GM23248 (cell line): ENCODE data around the gene ZFAND3. TPM values are rescaled to one million over a fixed set of nuclear protein-coding genes. Genes with fewer than 3 reads are reported as not detected.

Source experiments
- DNase-seq: peaks from one replicate; pipeline ENCODE4 v3.0.0-alpha.2; 2015
- H2AFZ ChIP-seq: fragments of 200-600 bp; sonication (generic); 2 replicates; pipeline ENCODE4 v1.6.1; 2016; ENCODE audit warnings: antibody characterized with exemption
- H3F3A ChIP-seq: fragments of 200-600 bp; sonication (generic); 2 replicates; pipeline ENCODE4 v1.6.1; 2016; ENCODE audit warnings: mild to moderate bottlenecking, antibody characterized with exemption, mixed run types; ENCODE audit not compliant: insufficient read depth
- H3K27ac ChIP-seq: fragments of 200-600 bp; sonication (generic); 2 replicates; pipeline ENCODE4 v1.5.1; 2016; ENCODE audit warnings: mild to moderate bottlenecking
- H3K27me3 ChIP-seq: fragments of 200-600 bp; sonication (generic); replicated peaks from 2 replicates; pipeline ENCODE4 v1.6.1; 2016; ENCODE audit warnings: mild to moderate bottlenecking; ENCODE audit not compliant: insufficient read depth
- H3K36me3 ChIP-seq: fragments of 200-600 bp; sonication (generic); 2 replicates; pipeline ENCODE4 v1.6.1; 2016; ENCODE audit warnings: low read depth, mild to moderate bottlenecking
- H3K4me1 ChIP-seq: fragments of 200-600 bp; sonication (generic); 2 replicates; pipeline ENCODE4 v1.6.1; 2016; ENCODE audit warnings: mild to moderate bottlenecking; ENCODE audit not compliant: insufficient read depth
- H3K4me2 ChIP-seq: fragments of 200-600 bp; sonication (generic); one replicate; pipeline ENCODE4 v1.6.1; 2016; ENCODE audit warnings: mild to moderate bottlenecking; ENCODE audit not compliant: unreplicated experiment
- H3K4me3 ChIP-seq: fragments of 200-600 bp; sonication (generic); 2 replicates; pipeline ENCODE4 v1.5.1; 2016; ENCODE audit warnings: mild to moderate bottlenecking
- H3K79me2 ChIP-seq: fragments of 200-600 bp; sonication (generic); 2 replicates; pipeline ENCODE4 v1.6.1; 2016; ENCODE audit warnings: mild to moderate bottlenecking; ENCODE audit not compliant: insufficient read depth
- H3K9ac ChIP-seq: fragments of 200-600 bp; sonication (generic); 2 replicates; pipeline ENCODE4 v1.6.1; 2016; ENCODE audit warnings: mild to moderate bottlenecking
- H3K9me2 ChIP-seq: fragments of 200-600 bp; sonication (generic); 2 replicates; pipeline ENCODE4 v1.6.1; 2016; ENCODE audit warnings: mixed run types, mild to moderate bottlenecking, moderate library complexity; ENCODE audit not compliant: insufficient read depth
- H3K9me3 ChIP-seq: fragments of 200-600 bp; sonication (generic); one replicate; pipeline ENCODE4 v1.6.1; 2017; ENCODE audit warnings: low read depth
- H4K20me1 ChIP-seq: fragments of 200-600 bp; sonication (generic); 2 replicates; pipeline ENCODE4 v1.6.0; 2016; ENCODE audit not compliant: insufficient read depth
- EZH2 ChIP-seq: fragments of 200-600 bp; sonication (generic); IDR thresholded peaks from 2 replicates; pipeline ENCODE4 v1.6.1; 2018; ENCODE audit warnings: antibody characterized with exemption, mild to moderate bottlenecking; ENCODE audit not compliant: insufficient read depth, poor library complexity, severe bottlenecking
- EZH2phosphoT487 ChIP-seq: fragments of 200-600 bp; sonication (generic); IDR thresholded peaks from 2 replicates; pipeline ENCODE4 v1.6.1; 2018; ENCODE audit warnings: antibody characterized with exemption, moderate library complexity, mild to moderate bottlenecking, low read depth; ENCODE audit not compliant: insufficient read depth
- WGBS, 2 experiments: methylation state at CpG; one replicate each; pipeline ENCODE4 v1.1.6; 2015 to 2017; ENCODE audit warnings: low lambda C conversion rate in 2 of 2, low coverage in 1 of 2; ENCODE audit errors: missing lambda C conversion rate in 2 of 2; 5-methylcytosine and 5-hydroxymethylcytosine counted together
- in situ Hi-C: fragments of 300-500 bp; cut with MboI; formaldehyde crosslinking; loops from 2 replicates; pipeline ENCODE4 v1.15.0; 2020
- polyA plus RNA-seq: library from polyadenylated mRNA; unstranded; fragments of >200 nt; fragmentation: Nextera tagmentation; extraction: Ambion mirVana; gene quantifications from 2 replicates; pipeline ENCODE4 v1.2.1, GENCODE V29; 2016
- total RNA-seq: library from RNA; depleted of rRNA; stranded (reverse); fragments of >200 nt; shearing (Covaris generic); gene quantifications from 2 replicates; pipeline ENCODE4 v1.2.3, GENCODE V29; 2014

Gene ZFAND3
- total and polyA plus RNA-seq, 2 experiments from 2014 or later, result 27.5 to 40.0 TPM

DNA sequence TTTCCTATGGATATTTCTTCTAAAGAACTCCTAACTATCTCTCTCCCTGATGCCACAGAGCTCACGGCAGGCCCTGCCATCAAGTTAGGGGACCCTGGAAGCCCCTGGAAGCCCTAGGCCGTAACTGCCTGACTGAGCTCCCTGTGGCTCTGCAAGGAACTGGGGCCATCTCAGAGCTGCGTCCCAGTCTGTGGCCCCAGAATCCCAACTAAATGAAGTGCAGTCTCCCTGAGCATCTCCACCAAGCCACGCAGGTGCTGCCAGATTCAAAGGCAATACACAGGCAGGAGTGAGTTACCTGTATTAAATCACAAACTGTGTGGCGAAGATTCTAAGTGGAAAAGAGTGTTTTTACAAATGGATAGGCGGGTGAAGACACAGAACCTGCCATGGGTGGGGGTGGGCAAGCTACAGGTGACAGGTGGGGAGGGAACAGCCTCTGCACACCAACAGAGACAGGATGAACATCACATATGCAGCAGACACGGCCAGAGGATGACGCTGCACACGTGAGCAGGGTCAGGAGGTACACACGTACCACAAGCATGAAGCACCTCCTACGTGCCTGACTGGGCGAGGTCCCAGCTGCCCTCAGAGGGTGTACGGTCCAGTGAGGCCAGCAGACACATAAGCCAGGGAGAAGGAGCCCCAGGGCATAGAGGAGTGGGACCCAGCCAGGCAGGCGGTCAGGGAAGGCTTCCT, 358.5 kb downstream of the ZFAND3 start:
- Histone ChIP-seq H2AFZ (no peak overlapping the region), H3K79me2 (no peaks in the 10 kb centered on the region), H3K27me3 (no peaks in the 10 kb centered on the region), H3K9me2 (no peaks in the 10 kb centered on the region), H3K27ac (no peak overlapping the region), H3K36me3 (no peaks in the 10 kb centered on the region), H3K4me1 (no peaks in the 10 kb centered on the region), H3K9me3 (no peaks in the 10 kb centered on the region), H3K9ac (no peak overlapping the region), H3F3A (no peaks in the 10 kb centered on the region), H4K20me1 (no peaks in the 10 kb centered on the region), H3K4me3 (no peak overlapping the region), H3K4me2 (no peak overlapping the region)
- in situ Hi-C loops, result no loop called here
- DNase-seq, result no peak
- 91% methylated on average over 14 of the region's 14 CpGs for WGBS, 2 experiments
- TF ChIP-seq EZH2phosphoT487 (no peak), EZH2 (no peak)

DNA sequence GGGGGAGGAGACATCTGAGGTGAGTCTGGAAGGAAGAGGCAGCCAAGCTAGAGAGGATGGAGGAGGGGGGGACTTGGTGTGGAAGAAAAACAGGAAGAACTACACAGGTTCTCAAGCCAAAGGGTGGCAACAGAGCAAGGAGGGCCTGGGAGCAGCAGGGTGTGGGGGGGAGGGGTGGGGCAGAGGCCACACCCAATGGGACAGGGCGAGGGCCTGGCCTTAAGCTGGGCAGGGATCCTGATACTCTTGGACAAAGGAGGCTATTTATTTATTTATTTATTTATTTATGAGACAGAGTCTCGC, 359.0 kb downstream of the ZFAND3 start:
- Histone ChIP-seq H3K36me3 (no peaks in the 10 kb centered on the region), H3K9me2 (no peaks in the 10 kb centered on the region), H3K4me3 (no peak overlapping the region), H3K4me1 (no peaks in the 10 kb centered on the region), H2AFZ (no peak overlapping the region), H3K4me2 (no peak overlapping the region), H3F3A (no peaks in the 10 kb centered on the region), H3K79me2 (no peaks in the 10 kb centered on the region), H3K27me3 (no peaks in the 10 kb centered on the region), H3K9me3 (no peaks in the 10 kb centered on the region), H4K20me1 (no peaks in the 10 kb centered on the region), H3K9ac (no peak overlapping the region), H3K27ac (no peak overlapping the region)
- DNase-seq, result no peak
- TF ChIP-seq EZH2, result no peak
- WGBS, 2 experiments, result 82 to 90% methylated on average over 2 of the region's 2 CpGs
- in situ Hi-C loops, result no loop called here

DNA sequence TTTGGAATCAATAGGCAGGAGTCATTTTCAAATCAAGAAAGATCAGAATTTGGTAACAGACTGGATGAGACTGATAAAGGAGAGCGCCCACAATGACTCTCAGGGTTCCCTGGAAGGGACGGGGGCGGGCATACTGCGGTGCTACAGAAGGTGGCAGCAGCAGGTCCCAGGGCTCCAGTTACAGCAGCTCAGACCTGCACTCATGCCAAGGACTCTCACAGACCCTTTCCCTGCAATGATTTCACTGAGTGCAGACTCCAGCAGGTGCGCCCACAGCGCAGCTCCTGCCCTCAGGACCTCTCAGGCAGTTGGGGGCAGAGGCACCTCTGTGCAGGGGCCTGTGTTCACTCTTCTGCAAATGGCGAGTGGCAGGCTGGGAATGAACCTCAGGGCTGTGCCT, 359.8 kb downstream of the ZFAND3 start:
- no peaks in the 10 kb centered on the region for H3F3A ChIP-seq
- no peak overlapping the region for H3K4me3 ChIP-seq
- WGBS, 2 experiments, result 96% methylated on average over 7 of the region's 7 CpGs
- in situ Hi-C loops, result no loop called here
- no peaks in the 10 kb centered on the region for H3K4me1 ChIP-seq
- H4K20me1 ChIP-seq, result no peaks in the 10 kb centered on the region
- no peak overlapping the region for H3K9ac ChIP-seq
- H3K36me3 ChIP-seq, result no peaks in the 10 kb centered on the region
- no peak for TF ChIP-seq EZH2phosphoT487
- no peak for TF ChIP-seq EZH2
- DNase-seq, result no peak
- no peaks in the 10 kb centered on the region for H3K27me3 ChIP-seq
- H3K79me2 ChIP-seq, result no peaks in the 10 kb centered on the region
- H3K27ac ChIP-seq, result no peak overlapping the region
- no peak overlapping the region for H2AFZ ChIP-seq
- H3K9me3 ChIP-seq, result no peaks in the 10 kb centered on the region
- no peak overlapping the region for H3K4me2 ChIP-seq
- no peaks in the 10 kb centered on the region for H3K9me2 ChIP-seq

DNA sequence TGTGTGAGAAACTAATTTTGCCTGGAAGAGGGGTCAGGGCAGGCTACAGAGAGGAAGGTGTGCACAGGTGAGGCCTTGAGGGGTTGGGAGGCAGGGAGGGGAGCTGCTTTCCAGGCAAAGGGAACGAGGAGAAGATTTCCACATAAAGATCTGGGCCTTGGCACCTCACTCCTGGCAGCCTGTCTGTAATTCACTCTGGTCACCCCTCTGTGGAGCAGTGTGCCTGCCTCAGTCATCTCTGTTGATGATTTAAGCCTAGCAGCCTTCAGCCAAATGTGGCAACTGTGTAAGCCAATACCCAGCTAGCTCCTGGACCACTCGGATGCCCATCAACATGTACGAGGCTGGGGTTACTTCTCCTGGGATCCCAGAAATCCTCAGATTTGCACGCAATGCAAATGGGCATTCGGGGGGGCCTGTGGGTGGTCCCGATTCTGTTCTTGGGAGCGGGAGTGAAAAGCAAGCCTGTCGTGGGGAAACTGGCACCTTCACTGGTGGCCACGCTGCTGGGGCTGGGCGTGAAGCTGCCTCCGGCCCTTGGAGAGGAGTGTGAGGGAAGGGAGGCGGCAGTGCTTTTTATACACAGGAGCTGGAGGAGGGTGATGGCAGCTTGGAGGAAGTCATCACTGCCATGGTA, 360.4 kb downstream of the ZFAND3 start:
- H3K4me3 ChIP-seq, result no peak overlapping the region
- H3K9ac ChIP-seq, result no peak overlapping the region
- no peaks in the 10 kb centered on the region for H4K20me1 ChIP-seq
- no peaks in the 10 kb centered on the region for H3F3A ChIP-seq
- H2AFZ ChIP-seq, result no peak overlapping the region
- H3K9me3 ChIP-seq, result no peaks in the 10 kb centered on the region
- no peak for DNase-seq
- in situ Hi-C loops, result no loop called here
- TF ChIP-seq EZH2 (no peak), EZH2phosphoT487 (no peak)
- no peaks in the 10 kb centered on the region for H3K36me3 ChIP-seq
- H3K27me3 ChIP-seq, result no peaks in the 10 kb centered on the region
- H3K79me2 ChIP-seq, result no peaks in the 10 kb centered on the region
- no peak overlapping the region for H3K4me2 ChIP-seq
- no peaks in the 10 kb centered on the region for H3K9me2 ChIP-seq
- WGBS, 2 experiments, result 84 to 89% methylated on average over 12 of the region's 12 CpGs
- H3K27ac ChIP-seq, result no peak overlapping the region
- no peaks in the 10 kb centered on the region for H3K4me1 ChIP-seq
